OCI-LY3 (cell line): ENCODE results near the gene ALPG.
"Not testable (repeated sequence)": the region's sequence is repeated elsewhere in the genome, so short reads cannot be mapped to it uniquely, and the experiment has no call there.

Experiments
- CTCF ChIP-seq: fragments of 200-600, 300-600 bp; sonication (generic); IDR thresholded peaks from 2 replicates; pipeline ENCODE4 v1.5.1; 2014; ENCODE audit warnings: antibody characterized with exemption, low read length, low read depth
- EZH2phosphoT487 ChIP-seq: fragments of 200-600 bp; shearing (Covaris generic); IDR thresholded peaks from 2 replicates; pipeline ENCODE4 v1.6.1; 2018; ENCODE audit warnings: antibody characterized with exemption, mixed run types, low read depth

GRCh38 chr2:232423407-232423806 is 16.8 kb downstream of the ALPG start:
- not testable (repeated sequence) for TF ChIP-seq CTCF, EZH2phosphoT487
